HEK293 (cell line): ENCODE measurements around the gene MMP1.

ENCODE experiments used
- GFI1B ChIP-seq: fragments of 450-650 bp; formaldehyde crosslinking; IDR thresholded peaks from 2 replicates; pipeline ENCODE4 v1.5.1; 2016; ENCODE audit warnings: missing biosample characterization, missing genetic modification characterization
- HOXD13 ChIP-seq: sonication (generic); formaldehyde crosslinking; IDR thresholded peaks from 2 replicates; pipeline ENCODE4 v1.8.0; 2022; ENCODE audit warnings: missing genetic modification reagents, borderline replicate concordance
- OSR2 ChIP-seq: fragments of 450-650 bp; formaldehyde crosslinking; IDR thresholded peaks from 2 replicates; pipeline ENCODE4 v1.5.1; 2016; ENCODE audit warnings: missing biosample characterization, missing genetic modification characterization
- REST ChIP-seq: fragments of 450-650 bp; formaldehyde crosslinking; IDR thresholded peaks from 2 replicates; pipeline ENCODE4 v1.5.1; 2016; ENCODE audit warnings: missing biosample characterization, missing genetic modification characterization
- SP2 ChIP-seq: fragments of 450-650 bp; formaldehyde crosslinking; IDR thresholded peaks from 2 replicates; pipeline ENCODE4 v1.5.1; 2016; ENCODE audit warnings: missing biosample characterization, missing genetic modification characterization
- YY1 ChIP-seq: fragments of 450-650 bp; formaldehyde crosslinking; IDR thresholded peaks from 2 replicates; pipeline ENCODE4 v1.5.1; 2018; ENCODE audit warnings: missing biosample characterization, missing genetic modification characterization
- ZNF221 ChIP-seq: fragments of 450-650 bp; formaldehyde crosslinking; IDR thresholded peaks from 2 replicates; pipeline ENCODE4 v1.5.1; 2017; ENCODE audit warnings: missing biosample characterization, missing genetic modification characterization, borderline replicate concordance
- ZNF626 ChIP-seq: fragments of 450-650 bp; sonication (Bioruptor Pico); formaldehyde crosslinking; IDR thresholded peaks from 2 replicates; pipeline ENCODE4 v1.5.1; 2018; ENCODE audit warnings: missing biosample characterization, missing genetic modification characterization, inconsistent platforms
- ZNF677 ChIP-seq: fragments of 450-650 bp; IDR thresholded peaks from 2 replicates; pipeline ENCODE4 v1.5.0; 2018; ENCODE audit warnings: missing biosample characterization, mild to moderate bottlenecking, missing genetic modification characterization, moderate library complexity
- ZNF747 ChIP-seq: fragments of 450-650 bp; formaldehyde crosslinking; IDR thresholded peaks from 2 replicates; pipeline ENCODE4 v1.5.1; 2016; ENCODE audit warnings: missing biosample characterization, missing genetic modification characterization
- TF ChIP-seq, protein P1 (sequence below): fragments of 450-650 bp; formaldehyde crosslinking; IDR thresholded peaks from 2 replicates; pipeline ENCODE4 v1.5.1; 2016; ENCODE audit warnings: missing biosample characterization, missing genetic modification characterization
- TF ChIP-seq, protein P2 (sequence below): fragments of 450-650 bp; formaldehyde crosslinking; conservative IDR thresholded peaks from 2 replicates; pipeline ENCODE4 v1.5.1; 2016; ENCODE audit warnings: low read depth, missing biosample characterization, missing genetic modification characterization

- TF ChIP-seq HOXD13 (CRISPR knock-in tag) (no peak), REST (tag by site-specific recombination) (no peak), GFI1B (tag by site-specific recombination) (no peak), ZNF626 (no peak), ZNF221 (no peak), SP2 (no peak), ZNF747 (no peak), ZNF677 (tag by site-specific recombination) (no peak), OSR2 (tag by site-specific recombination) (no peak), YY1 (tag by site-specific recombination) (no peak)
- TF ChIP-seq, protein P1, sequence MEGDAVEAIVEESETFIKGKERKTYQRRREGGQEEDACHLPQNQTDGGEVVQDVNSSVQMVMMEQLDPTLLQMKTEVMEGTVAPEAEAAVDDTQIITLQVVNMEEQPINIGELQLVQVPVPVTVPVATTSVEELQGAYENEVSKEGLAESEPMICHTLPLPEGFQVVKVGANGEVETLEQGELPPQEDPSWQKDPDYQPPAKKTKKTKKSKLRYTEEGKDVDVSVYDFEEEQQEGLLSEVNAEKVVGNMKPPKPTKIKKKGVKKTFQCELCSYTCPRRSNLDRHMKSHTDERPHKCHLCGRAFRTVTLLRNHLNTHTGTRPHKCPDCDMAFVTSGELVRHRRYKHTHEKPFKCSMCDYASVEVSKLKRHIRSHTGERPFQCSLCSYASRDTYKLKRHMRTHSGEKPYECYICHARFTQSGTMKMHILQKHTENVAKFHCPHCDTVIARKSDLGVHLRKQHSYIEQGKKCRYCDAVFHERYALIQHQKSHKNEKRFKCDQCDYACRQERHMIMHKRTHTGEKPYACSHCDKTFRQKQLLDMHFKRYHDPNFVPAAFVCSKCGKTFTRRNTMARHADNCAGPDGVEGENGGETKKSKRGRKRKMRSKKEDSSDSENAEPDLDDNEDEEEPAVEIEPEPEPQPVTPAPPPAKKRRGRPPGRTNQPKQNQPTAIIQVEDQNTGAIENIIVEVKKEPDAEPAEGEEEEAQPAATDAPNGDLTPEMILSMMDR (tag by site-specific recombination): no peak
- TF ChIP-seq, protein P2, sequence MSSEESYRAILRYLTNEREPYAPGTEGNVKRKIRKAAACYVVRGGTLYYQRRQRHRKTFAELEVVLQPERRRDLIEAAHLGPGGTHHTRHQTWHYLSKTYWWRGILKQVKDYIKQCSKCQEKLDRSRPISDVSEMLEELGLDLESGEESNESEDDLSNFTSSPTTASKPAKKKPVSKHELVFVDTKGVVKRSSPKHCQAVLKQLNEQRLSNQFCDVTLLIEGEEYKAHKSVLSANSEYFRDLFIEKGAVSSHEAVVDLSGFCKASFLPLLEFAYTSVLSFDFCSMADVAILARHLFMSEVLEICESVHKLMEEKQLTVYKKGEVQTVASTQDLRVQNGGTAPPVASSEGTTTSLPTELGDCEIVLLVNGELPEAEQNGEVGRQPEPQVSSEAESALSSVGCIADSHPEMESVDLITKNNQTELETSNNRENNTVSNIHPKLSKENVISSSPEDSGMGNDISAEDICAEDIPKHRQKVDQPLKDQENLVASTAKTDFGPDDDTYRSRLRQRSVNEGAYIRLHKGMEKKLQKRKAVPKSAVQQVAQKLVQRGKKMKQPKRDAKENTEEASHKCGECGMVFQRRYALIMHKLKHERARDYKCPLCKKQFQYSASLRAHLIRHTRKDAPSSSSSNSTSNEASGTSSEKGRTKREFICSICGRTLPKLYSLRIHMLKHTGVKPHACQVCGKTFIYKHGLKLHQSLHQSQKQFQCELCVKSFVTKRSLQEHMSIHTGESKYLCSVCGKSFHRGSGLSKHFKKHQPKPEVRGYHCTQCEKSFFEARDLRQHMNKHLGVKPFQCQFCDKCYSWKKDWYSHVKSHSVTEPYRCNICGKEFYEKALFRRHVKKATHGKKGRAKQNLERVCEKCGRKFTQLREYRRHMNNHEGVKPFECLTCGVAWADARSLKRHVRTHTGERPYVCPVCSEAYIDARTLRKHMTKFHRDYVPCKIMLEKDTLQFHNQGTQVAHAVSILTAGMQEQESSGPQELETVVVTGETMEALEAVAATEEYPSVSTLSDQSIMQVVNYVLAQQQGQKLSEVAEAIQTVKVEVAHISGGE (tag by site-specific recombination): no peak
Observed at GRCh38 chr11:102791271-102792036, 6.5 kb downstream of the MMP1 start.
